Neural cell (in vitro differentiated cells): Measurements from ENCODE around the gene BIRC5.

ENCODE experiments used
- CTCF ChIP-seq: fragments of 450-650 bp; IDR thresholded peaks from 2 replicates; pipeline ENCODE4 v1.5.1; 2014; ENCODE audit warnings: antibody characterized with exemption, mild to moderate bottlenecking, moderate library complexity; ENCODE audit not compliant: poor library complexity, severe bottlenecking
- MXI1 ChIP-seq: fragments of 450-650 bp; conservative IDR thresholded peaks from 2 replicates; pipeline ENCODE4 v1.6.1; 2014; ENCODE audit warnings: antibody characterized with exemption, mild to moderate bottlenecking; ENCODE audit not compliant: poor library complexity, severe bottlenecking
- POLR2AphosphoS5 ChIP-seq: IDR thresholded peaks from 2 replicates; pipeline ENCODE4 v1.6.1; 2012
- RAD21 ChIP-seq: fragments of 450-650 bp; conservative IDR thresholded peaks from 2 replicates; pipeline ENCODE4 v1.6.1; 2014; ENCODE audit warnings: antibody characterized with exemption, mild to moderate bottlenecking, moderate library complexity
- REST ChIP-seq: IDR thresholded peaks from 2 replicates; pipeline ENCODE4 v1.6.1; 2012; ENCODE audit warnings: borderline replicate concordance

GRCh38 chr17:78236362-78237127 lies 22.5 kb downstream of the BIRC5 start:
- TF ChIP-seq CTCF (no peak), REST (no peak), MXI1 (no peak), POLR2AphosphoS5 (no peak), RAD21 (no peak)
